ENCODE measurements around the gene PTPN14.

Gene PTPN14

GRCh38 chr1:214416417-214416816, 135.0 kb downstream of the PTPN14 start:
- no peak overlapping the region for H3K4me3 ChIP-seq (ENCODE audit: low read depth, low read length)
- no peak for DNase-seq (ENCODE audit: low read depth)
- TF ChIP-seq CTCF (IDR thresholded peaks at IDR 0.05; ENCODE audit: insufficient read depth, low read depth, low read length, missing control alignments) = no peak

GRCh38 chr1:214415131-214415530, 136.3 kb downstream of the PTPN14 start:
- DNase-seq (ENCODE audit: low read depth) = no peak
- no peak for TF ChIP-seq CTCF (IDR thresholded peaks at IDR 0.05; ENCODE audit: insufficient read depth, low read depth, low read length, missing control alignments)
- no peak overlapping the region for H3K4me3 ChIP-seq (ENCODE audit: low read depth, low read length)

- no peak for TF ChIP-seq CTCF (IDR thresholded peaks at IDR 0.05; ENCODE audit: insufficient read depth, low read depth, low read length, missing control alignments)
- H3K4me3 ChIP-seq (ENCODE audit: low read depth, low read length) = no peak overlapping the region
- peak; percentile 37 for DNase-seq (ENCODE audit: low read depth)
Measured at GRCh38 chr1:214414691-214415090, 136.7 kb downstream of the PTPN14 start.

GRCh38 chr1:214413315-214413714, 138.1 kb downstream of the PTPN14 start:
- H3K4me3 ChIP-seq (ENCODE audit: low read depth, low read length) = no peak overlapping the region
- DNase-seq (ENCODE audit: low read depth) = no peak
- TF ChIP-seq CTCF (IDR thresholded peaks at IDR 0.05; ENCODE audit: insufficient read depth, low read depth, low read length, missing control alignments) = no peak

- no peak overlapping the region for H3K4me3 ChIP-seq (ENCODE audit: low read depth, low read length)
- DNase-seq (ENCODE audit: low read depth) = no peak
- no peak for TF ChIP-seq CTCF (IDR thresholded peaks at IDR 0.05; ENCODE audit: insufficient read depth, low read depth, low read length, missing control alignments)
Measured at GRCh38 chr1:214404571-214405213, 146.7 kb downstream of the PTPN14 start.

- TF ChIP-seq CTCF (IDR thresholded peaks at IDR 0.05; ENCODE audit: insufficient read depth, low read depth, low read length, missing control alignments) = no peak
- DNase-seq (ENCODE audit: low read depth) = no peak
- no peak overlapping the region for H3K4me3 ChIP-seq (ENCODE audit: low read depth, low read length)
Measured at GRCh38 chr1:214404154-214404553, 147.2 kb downstream of the PTPN14 start.

- TF ChIP-seq CTCF (IDR thresholded peaks at IDR 0.05; ENCODE audit: insufficient read depth, low read depth, low read length, missing control alignments) = no peak
- H3K4me3 ChIP-seq (ENCODE audit: low read depth, low read length) = no peak overlapping the region
- DNase-seq (ENCODE audit: low read depth) = no peak
Measured at GRCh38 chr1:214403431-214403830, 148.0 kb downstream of the PTPN14 start.
